IPS DF 6.9 (cell line): Measurements from ENCODE around the gene HM13.

Experiments used
- DNase-seq: peaks from one replicate; pipeline ENCODE4 v3.0.0-alpha.2; 2013; ENCODE audit warnings: low read depth, low spot score
- H3K27ac ChIP-seq: one replicate; pipeline ENCODE4 v1.5.1; 2013; ENCODE audit warnings: low read length, control low read depth
- H3K27me3 ChIP-seq: 2 replicates; pipeline ENCODE4 v1.6.1; 2013; ENCODE audit warnings: mild to moderate bottlenecking, low read length; ENCODE audit not compliant: control insufficient read depth, insufficient read depth
- H3K36me3 ChIP-seq: 2 replicates; pipeline ENCODE4 v1.6.1; 2013; ENCODE audit warnings: low read length; ENCODE audit not compliant: control insufficient read depth, insufficient read depth
- H3K4me1 ChIP-seq: 2 replicates; pipeline ENCODE4 v1.6.1; 2013; ENCODE audit warnings: low read length; ENCODE audit not compliant: control insufficient read depth, insufficient read depth
- H3K4me3 ChIP-seq: 2 replicates; pipeline ENCODE4 v1.5.1; 2013; ENCODE audit warnings: mild to moderate bottlenecking, low read length
- H3K9me3 ChIP-seq: 2 replicates; pipeline ENCODE4 v1.6.1; 2013; ENCODE audit warnings: low read length, inconsistent platforms; ENCODE audit not compliant: control insufficient read depth, insufficient read depth
- WGBS: extraction: QIAGEN DNeasy Blood & Tissue Kit; methylation state at CpG from one replicate; pipeline ENCODE4 v1.1.7; 2013; ENCODE audit warnings: mixed read lengths, missing lambda C conversion rate; ENCODE audit not compliant: insufficient read length, insufficient coverage; 5-methylcytosine and 5-hydroxymethylcytosine counted together

Gene HM13

GRCh38 chr20:31602779-31603441 lies 88.7 kb downstream of the HM13 start:
- DNase-seq: no peak
- Histone ChIP-seq H3K36me3 (no peaks in the 10 kb centered on the region), H3K9me3 (no peaks in the 10 kb centered on the region), H3K27ac (no peak overlapping the region), H3K27me3 (no peaks in the 10 kb centered on the region), H3K4me3 (no peak overlapping the region), H3K4me1 (peaks cover 5% of the 10 kb centered on the region; the same call in 1 of the 2 replicates)
- WGBS: no CpG with 5 or more reads among the region's 17 CpGs

DNA sequence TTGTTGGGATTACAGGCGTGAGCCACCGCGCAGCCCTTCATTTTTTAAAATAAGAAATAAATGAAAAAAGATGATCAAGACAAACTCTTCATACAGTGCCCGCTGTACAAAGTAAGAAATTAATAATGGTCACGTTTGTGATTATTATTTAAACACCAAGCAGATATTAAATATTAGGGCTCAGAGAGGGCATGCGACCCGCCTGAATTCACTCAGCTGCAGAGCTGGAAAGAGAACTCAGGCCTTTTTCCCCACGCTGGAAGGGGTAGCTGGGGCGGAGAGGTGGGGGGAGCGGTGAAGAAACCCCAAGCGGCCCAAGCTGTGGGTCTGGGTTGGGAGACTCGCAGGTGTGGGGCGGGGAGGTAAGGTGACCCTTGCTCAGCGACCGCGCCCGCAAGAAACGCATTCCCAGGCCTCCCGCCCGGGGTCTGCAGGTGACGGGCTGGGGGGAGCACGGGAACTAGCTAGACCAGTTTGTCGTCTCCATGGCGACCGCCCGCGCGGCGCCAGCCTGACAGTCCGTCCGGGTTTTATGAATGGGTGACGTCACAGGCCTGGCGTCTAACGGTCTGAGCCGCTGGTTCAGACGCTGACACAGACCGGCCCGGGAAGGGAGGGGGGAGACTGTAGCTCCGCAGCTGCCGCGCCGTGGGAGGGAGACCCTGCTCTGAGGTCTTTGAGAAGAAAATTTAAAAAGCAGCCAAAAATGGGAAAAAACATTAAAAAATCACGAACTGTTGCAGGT lies 89.8 kb downstream of the HM13 start:
- H3K27me3 ChIP-seq: no peaks in the 10 kb centered on the region
- no peak overlapping the region for H3K27ac ChIP-seq
- H3K36me3 ChIP-seq: no peaks in the 10 kb centered on the region
- peak; percentile 99 for DNase-seq
- H3K4me1 ChIP-seq: peaks cover 5% of the 10 kb centered on the region
- H3K4me3 ChIP-seq: peak overlapping the region; percentile 80; the same call in 1 of the 2 replicates
- no CpG with 5 or more reads among the region's 43 CpGs for WGBS
- H3K9me3 ChIP-seq: no peaks in the 10 kb centered on the region

- Histone ChIP-seq H3K4me3 (peak overlapping the region; percentile 80; the same call in 1 of the 2 replicates), H3K27me3 (no peaks in the 10 kb centered on the region), H3K9me3 (no peaks in the 10 kb centered on the region), H3K27ac (no peak overlapping the region), H3K4me1 (peaks cover 5% of the 10 kb centered on the region), H3K36me3 (no peaks in the 10 kb centered on the region)
- DNase-seq: no peak
- no CpG with 5 or more reads among the region's 14 CpGs for WGBS
Observed at GRCh38 chr20:31604567-31605030, 90.4 kb downstream of the HM13 start.

DNA sequence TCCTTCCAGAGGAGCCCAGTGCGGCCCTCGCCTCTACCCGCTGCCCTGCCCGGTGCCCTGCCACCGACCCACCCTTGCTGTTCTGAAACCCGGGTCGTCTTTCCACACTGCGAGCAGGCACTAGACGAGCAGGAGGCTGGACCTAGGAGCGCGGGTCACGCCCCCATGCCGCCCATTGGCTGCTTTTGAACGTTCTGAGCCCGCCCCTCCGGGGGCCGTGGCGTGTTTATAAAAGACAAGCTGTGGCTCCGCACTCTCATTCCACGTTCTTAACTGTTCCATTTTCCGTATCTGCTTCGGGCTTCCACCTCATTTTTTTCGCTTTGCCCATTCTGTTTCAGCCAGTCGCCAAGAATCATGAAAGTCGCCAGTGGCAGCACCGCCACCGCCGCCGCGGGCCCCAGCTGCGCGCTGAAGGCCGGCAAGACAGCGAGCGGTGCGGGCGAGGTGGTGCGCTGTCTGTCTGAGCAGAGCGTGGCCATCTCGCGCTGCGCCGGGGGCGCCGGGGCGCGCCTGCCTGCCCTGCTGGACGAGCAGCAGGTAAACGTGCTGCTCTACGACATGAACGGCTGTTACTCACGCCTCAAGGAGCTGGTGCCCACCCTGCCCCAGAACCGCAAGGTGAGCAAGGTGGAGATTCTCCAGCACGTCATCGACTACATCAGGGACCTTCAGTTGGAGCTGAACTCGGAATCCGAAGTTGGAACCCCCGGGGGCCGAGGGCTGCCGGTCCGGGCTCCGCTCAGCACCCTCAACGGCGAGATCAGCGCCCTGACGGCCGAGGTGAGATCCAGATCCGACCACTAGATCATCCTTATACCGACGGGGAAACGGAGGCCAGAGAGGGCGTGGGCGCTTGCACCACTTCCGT lies 91.0 kb downstream of the HM13 start, which contains the start of gene ID1:
TSS of gene ID1 (plus strand) at position 259 of the 871 bp plus-strand sequence. CDS start at position 358, 99 bp downstream.
- Histone ChIP-seq H3K4me3 (peak within 1 kb of the TSS; percentile 80), H3K9me3 (no peaks in the 10 kb centered on the region), H3K27ac (no peak within 1 kb of the TSS), H3K4me1 (peaks cover 5% of the 10 kb centered on the region), H3K36me3 (no peaks in the 10 kb centered on the region), H3K27me3 (no peaks in the 10 kb centered on the region)
- no peak for DNase-seq
- no CpG with 5 or more reads among the region's 74 CpGs for WGBS

GRCh38 chr20:31605902-31606803 lies 91.9 kb downstream of the HM13 start:
- no CpG with 5 or more reads among the region's 39 CpGs for WGBS
- DNase-seq: no peak
- H3K27ac ChIP-seq: no peak overlapping the region
- H3K27me3 ChIP-seq: no peaks in the 10 kb centered on the region
- no peaks in the 10 kb centered on the region for H3K36me3 ChIP-seq
- H3K9me3 ChIP-seq: no peaks in the 10 kb centered on the region
- peak overlapping the region; percentile 80 for H3K4me3 ChIP-seq
- peaks cover 5% of the 10 kb centered on the region for H3K4me1 ChIP-seq

DNA sequence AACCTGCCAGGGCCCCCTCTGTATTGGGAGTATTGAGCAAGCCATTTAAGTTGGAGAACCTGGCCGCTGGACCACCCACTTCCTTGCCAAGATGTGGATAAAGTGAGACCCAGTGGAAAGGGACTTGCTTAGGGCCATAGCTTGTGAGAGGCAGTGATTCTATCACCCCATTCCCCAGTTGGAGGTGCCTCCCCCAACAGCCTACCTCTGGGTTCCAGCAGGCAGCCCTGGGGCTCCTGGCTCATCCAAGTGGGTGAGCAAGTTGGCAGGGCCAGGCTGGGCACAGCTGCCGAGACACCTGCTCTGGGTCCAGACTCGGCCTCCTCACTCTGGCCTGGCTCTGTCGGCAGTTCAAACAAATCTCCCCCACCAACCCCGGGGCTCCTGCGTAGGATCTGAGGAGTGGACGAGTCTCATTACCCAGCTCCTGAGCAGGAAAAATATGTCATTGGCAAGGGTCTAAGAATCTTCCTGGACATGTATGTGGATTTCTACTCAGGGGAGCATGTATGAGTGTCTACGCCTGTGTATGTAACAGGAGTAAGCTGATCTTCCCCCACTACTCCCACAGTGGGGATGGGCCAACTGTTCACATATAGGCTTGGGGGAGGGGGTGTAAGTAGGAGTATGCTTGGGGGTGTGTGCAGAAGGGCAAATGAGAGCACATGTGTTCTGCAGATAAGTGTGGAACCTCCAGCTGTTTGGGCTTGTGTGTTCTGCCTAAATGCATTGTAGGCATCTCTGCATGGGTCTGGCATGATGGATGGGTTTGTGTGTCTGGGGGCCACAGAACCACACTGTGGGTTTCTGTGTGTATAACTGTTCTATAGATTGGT lies 92.8 kb downstream of the HM13 start:
- Histone ChIP-seq H3K27ac (no peak overlapping the region), H3K36me3 (no peaks in the 10 kb centered on the region), H3K27me3 (no peaks in the 10 kb centered on the region), H3K9me3 (no peaks in the 10 kb centered on the region), H3K4me3 (peak overlapping the region; percentile 44; the same call in 1 of the 2 replicates), H3K4me1 (peaks cover 5% of the 10 kb centered on the region)
- no peak for DNase-seq
- WGBS: no CpG with 5 or more reads among the region's 8 CpGs

DNA sequence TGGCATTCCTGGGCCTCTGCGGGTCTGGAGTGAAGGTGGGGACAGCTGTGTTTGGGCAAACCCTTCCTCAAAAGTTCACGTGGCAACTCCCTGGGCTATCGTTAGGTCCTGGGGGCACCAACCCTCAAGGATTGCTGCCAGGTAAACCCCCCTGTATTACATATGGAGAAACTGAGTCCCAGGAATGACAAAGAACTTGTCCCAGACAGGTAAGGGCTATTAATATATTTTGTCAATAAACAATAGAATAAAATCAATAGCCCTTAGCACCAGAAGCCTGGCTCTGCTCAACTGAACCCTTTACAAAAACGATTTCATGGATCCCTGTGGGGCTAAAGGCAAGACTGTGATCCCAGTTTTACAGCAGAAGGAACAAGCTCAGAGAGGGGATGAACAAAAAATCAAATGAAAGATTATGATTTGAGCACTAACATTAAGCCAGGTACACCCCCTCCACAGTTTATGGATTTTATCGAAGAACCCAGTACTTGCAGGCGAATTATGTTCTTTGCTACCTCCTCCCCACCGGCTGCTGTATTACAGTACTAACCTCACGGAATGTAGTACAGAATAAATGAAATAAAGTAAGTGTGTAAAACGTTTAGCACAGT lies 93.5 kb downstream of the HM13 start:
- WGBS: no CpG with 5 or more reads among the region's 9 CpGs
- no peak for DNase-seq
- H3K4me3 ChIP-seq: no peak overlapping the region
- H3K9me3 ChIP-seq: no peaks in the 10 kb centered on the region
- peaks cover 5% of the 10 kb centered on the region for H3K4me1 ChIP-seq
- no peaks in the 10 kb centered on the region for H3K36me3 ChIP-seq
- no peak overlapping the region for H3K27ac ChIP-seq
- H3K27me3 ChIP-seq: no peaks in the 10 kb centered on the region

DNA sequence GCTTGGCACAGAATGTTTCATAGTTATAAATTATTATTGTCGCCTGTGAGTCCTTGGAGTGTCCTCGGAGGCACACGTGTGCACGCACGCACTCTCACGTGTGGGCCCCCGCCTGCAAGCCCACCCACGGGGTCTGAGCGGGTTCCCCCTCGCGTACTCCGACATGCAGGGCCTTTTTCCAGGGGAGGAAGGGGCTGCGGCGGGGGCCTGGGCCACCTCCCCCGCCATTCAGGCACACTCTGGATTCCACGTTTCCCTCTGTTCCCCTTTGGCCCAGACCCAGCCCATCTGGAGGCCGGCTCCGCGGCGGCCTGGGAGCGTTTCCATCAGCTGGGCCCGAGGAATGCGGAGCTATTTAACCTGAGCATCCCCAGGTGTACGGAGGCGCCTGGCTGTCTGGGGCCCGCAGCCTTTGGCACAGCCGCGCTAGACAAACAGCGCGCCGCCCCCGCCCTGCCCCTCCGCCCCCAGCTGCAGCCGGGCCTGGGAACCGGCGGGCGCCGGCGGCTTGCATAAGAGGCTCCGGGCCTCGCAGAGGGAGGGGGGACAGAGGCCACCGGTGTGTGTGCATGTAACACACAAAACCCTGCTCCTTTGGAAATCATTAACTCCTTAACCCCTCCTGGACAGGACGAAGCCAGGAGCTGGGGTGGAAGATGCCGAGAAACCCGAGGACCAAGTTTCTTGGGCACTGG lies 94.2 kb downstream of the HM13 start:
- no CpG with 5 or more reads among the region's 45 CpGs for WGBS
- Histone ChIP-seq H3K4me1 (peaks cover 5% of the 10 kb centered on the region), H3K4me3 (no peak overlapping the region), H3K9me3 (no peaks in the 10 kb centered on the region), H3K27ac (no peak overlapping the region), H3K36me3 (no peaks in the 10 kb centered on the region), H3K27me3 (no peaks in the 10 kb centered on the region)
- DNase-seq: no peak
